ENCODE results near the gene TFF1.

- TF ChIP-seq CTCF (IDR thresholded peaks at IDR 0.05) (no peak), POLR2A (IDR thresholded peaks at IDR 0.05) (no peak)
These were observed 16.7 kb downstream of the TFF1 start for GRCh38 chr21:42349420-42350317.
